Skin of body (tissue), 2 donors: ENCODE data around the gene VSTM2L. TPM values are rescaled to one million over a fixed set of nuclear protein-coding genes. Genes with fewer than 3 reads are reported as not detected.
"Not testable (repeated sequence)": the region's sequence is repeated elsewhere in the genome, so short reads cannot be mapped to it uniquely, and the experiment has no call there.

Experiments used
- DNase-seq: peaks from one replicate; lab custom pipeline; 2025; lab: John Stamatoyannopoulos, UW
- total RNA-seq: library from RNA; depleted of rRNA; stranded (reverse); fragments of >200 nt; gene quantifications from one replicate; pipeline ENCODE4 v1.2.3, GENCODE V29; 2014

Gene VSTM2L
- 4.1 TPM for total RNA-seq

GRCh38 chr20:37902504-37903313 lies at the start of gene VSTM2L:
VSTM2L (plus strand) TSS chr20:37903127; CDS start chr20:37903351, 224 bp downstream.
- DNase-seq: no peak

- DNase-seq: no peak
These were observed 49.0 kb upstream of the VSTM2L start for GRCh38 chr20:37853823-37854375.

- DNase-seq: not testable (repeated sequence)
These were observed 46.9 kb upstream of the VSTM2L start for GRCh38 chr20:37856034-37856433.

- DNase-seq: no peak
These were observed 45.8 kb upstream of the VSTM2L start for GRCh38 chr20:37856932-37857660.

- DNase-seq: no peak
These were observed 43.3 kb upstream of the VSTM2L start for GRCh38 chr20:37859406-37860171.

- DNase-seq: no peak
These were observed 39.6 kb upstream of the VSTM2L start for GRCh38 chr20:37863289-37863688.

- no peak for DNase-seq
These were observed 38.6 kb upstream of the VSTM2L start for GRCh38 chr20:37864298-37864697.

GRCh38 chr20:37866051-37866450 lies 36.9 kb upstream of the VSTM2L start:
- no peak for DNase-seq

- DNase-seq: no peak
These were observed 35.4 kb upstream of the VSTM2L start for GRCh38 chr20:37867289-37868195.

GRCh38 chr20:37868851-37869333 lies 34.0 kb upstream of the VSTM2L start:
- no peak for DNase-seq

- DNase-seq: no peak
These were observed 33.5 kb upstream of the VSTM2L start for GRCh38 chr20:37869334-37869861.

GRCh38 chr20:37870294-37870693 lies 32.6 kb upstream of the VSTM2L start:
- DNase-seq: no peak

GRCh38 chr20:37871751-37872150 lies 31.2 kb upstream of the VSTM2L start:
- DNase-seq: no peak

- no peak for DNase-seq
These were observed 30.8 kb upstream of the VSTM2L start for GRCh38 chr20:37872161-37872560.

- DNase-seq: no peak
These were observed 29.0 kb upstream of the VSTM2L start for GRCh38 chr20:37873884-37874283.

- no peak for DNase-seq
These were observed 27.3 kb upstream of the VSTM2L start for GRCh38 chr20:37875460-37876175.

- DNase-seq: no peak
These were observed 26.1 kb upstream of the VSTM2L start for GRCh38 chr20:37876863-37877262.

GRCh38 chr20:37877832-37878772 lies 24.8 kb upstream of the VSTM2L start:
- no peak for DNase-seq
